Measurements from ENCODE around the gene LRRC53. TPM values are rescaled to one million over a fixed set of nuclear protein-coding genes. Genes with fewer than 3 reads are reported as not detected.

Gene LRRC53
- total RNA-seq, 2 experiments from 2014 or later = not detected

GRCh38 chr1:74422421-74423292 lies 89.8 kb downstream of the LRRC53 start:
- Mint-ChIP-seq H3K4me3 (no peak overlapping the region), H3K4me1 (ENCODE audit: low read depth) (no peaks in the 10 kb centered on the region), H3K27ac (no peak overlapping the region), H3K9me3 (no peaks in the 10 kb centered on the region), H3K27me3 (peaks cover 3% of the 10 kb centered on the region), H3K36me3 (ENCODE audit: low read depth) (no peaks in the 10 kb centered on the region)
- DNase-seq (no peak), ATAC-seq (no peak)
- ChIA-PET CTCF (no interaction called here), POLR2A (no interaction called here)
- intact Hi-C loops (cut with micrococcal nuclease) = no loop called here
- TF ChIP-seq, protein P1, sequence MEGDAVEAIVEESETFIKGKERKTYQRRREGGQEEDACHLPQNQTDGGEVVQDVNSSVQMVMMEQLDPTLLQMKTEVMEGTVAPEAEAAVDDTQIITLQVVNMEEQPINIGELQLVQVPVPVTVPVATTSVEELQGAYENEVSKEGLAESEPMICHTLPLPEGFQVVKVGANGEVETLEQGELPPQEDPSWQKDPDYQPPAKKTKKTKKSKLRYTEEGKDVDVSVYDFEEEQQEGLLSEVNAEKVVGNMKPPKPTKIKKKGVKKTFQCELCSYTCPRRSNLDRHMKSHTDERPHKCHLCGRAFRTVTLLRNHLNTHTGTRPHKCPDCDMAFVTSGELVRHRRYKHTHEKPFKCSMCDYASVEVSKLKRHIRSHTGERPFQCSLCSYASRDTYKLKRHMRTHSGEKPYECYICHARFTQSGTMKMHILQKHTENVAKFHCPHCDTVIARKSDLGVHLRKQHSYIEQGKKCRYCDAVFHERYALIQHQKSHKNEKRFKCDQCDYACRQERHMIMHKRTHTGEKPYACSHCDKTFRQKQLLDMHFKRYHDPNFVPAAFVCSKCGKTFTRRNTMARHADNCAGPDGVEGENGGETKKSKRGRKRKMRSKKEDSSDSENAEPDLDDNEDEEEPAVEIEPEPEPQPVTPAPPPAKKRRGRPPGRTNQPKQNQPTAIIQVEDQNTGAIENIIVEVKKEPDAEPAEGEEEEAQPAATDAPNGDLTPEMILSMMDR (IDR thresholded peaks at IDR 0.05) = no peak

DNA sequence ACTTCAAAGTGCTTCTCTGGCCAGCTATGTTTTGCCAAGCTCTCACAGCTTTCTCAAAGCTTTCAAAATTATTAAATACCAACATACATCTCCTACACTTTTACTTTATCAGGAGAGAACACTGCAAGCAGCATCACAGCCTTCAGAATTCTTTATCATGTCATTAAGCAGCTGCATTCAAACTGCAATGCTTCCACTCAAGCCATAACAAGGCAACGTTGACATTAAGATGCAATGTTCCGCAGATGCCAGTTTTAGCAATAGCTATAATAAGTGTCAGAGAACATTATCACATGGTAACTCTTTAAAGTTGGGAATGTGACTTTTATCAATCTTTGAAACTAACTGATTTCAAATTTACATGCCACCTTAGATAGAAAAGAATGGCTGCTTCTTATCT lies 91.9 kb downstream of the LRRC53 start:
- TF ChIP-seq, protein P1 (IDR thresholded peaks at IDR 0.05) = no peak
- Mint-ChIP-seq H3K27ac (no peak overlapping the region), H3K9me3 (no peaks in the 10 kb centered on the region), H3K4me1 (ENCODE audit: low read depth) (no peaks in the 10 kb centered on the region), H3K4me3 (no peak overlapping the region), H3K36me3 (ENCODE audit: low read depth) (no peaks in the 10 kb centered on the region), H3K27me3 (peaks cover 3% of the 10 kb centered on the region)
- ATAC-seq (no peak), DNase-seq (no peak)
- CTCF ChIA-PET = no interaction called here
- POLR2A ChIA-PET = no interaction called here
- intact Hi-C loops (cut with micrococcal nuclease) = no loop called here

Other genes starting within 250 kb of the LRRC53 start
- not detected for gene ERICH3, start 161.2 kb upstream of the LRRC53 start, total RNA-seq
- gene CRYZ, start 220.4 kb upstream of the LRRC53 start, total RNA-seq = 1 to 10 TPM; 6.0 to 7.5 TPM
- gene TYW3, start 220.5 kb upstream of the LRRC53 start, total RNA-seq = 10 to 100 TPM; 22.0 to 24.4 TPM

Measured in activated CD8-positive, alpha-beta T cell treated with anti-CD3 and anti-CD28 coated beads for 36 hours (primary cell).